ES-I3 (cell line): ENCODE data around the gene ZNF780B.

Experiments used
- H3K36me3 ChIP-seq: 2 replicates; pipeline ENCODE4 v1.6.1; 2013; ENCODE audit warnings: mild to moderate bottlenecking, low read length, control low read depth, moderate library complexity; ENCODE audit not compliant: insufficient read depth
- H3K4me1 ChIP-seq: 2 replicates; pipeline ENCODE4 v1.6.1; 2013; ENCODE audit warnings: mild to moderate bottlenecking, control low read depth, low read length; ENCODE audit not compliant: insufficient read depth
- H3K9ac ChIP-seq: 2 replicates; pipeline ENCODE4 v1.6.1; 2013; ENCODE audit warnings: low read depth, mild to moderate bottlenecking, low read length, moderate library complexity
- H3K9me3 ChIP-seq: 2 replicates; pipeline ENCODE4 v1.6.1; 2013; ENCODE audit warnings: mild to moderate bottlenecking, low read length, moderate library complexity; ENCODE audit not compliant: control insufficient read depth, insufficient read depth

The ZNF780B gene

DNA sequence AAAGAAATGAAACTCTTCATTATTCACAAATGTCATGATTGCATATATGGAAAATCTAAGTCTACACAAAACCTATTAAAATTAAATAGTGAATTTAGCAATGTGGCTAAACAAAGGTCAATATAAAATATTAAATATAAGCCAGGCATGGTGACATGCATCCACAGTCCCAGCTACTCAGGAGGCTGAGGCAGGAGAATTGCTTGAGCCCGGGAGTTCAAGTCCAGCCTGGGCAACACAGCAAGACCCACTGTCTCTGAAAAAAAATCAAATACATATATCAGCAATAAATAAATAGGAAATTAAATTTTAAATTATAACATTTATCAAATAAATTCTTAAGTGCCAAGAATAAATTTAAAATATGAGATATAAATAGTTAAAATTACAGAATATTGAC is 73.1 kb downstream of the ZNF780B start:
- peaks cover 5% of the 10 kb centered on the region for H3K9me3 ChIP-seq
- peaks cover 19% of the 10 kb centered on the region for H3K36me3 ChIP-seq
- no peaks in the 10 kb centered on the region for H3K4me1 ChIP-seq
- no peak overlapping the region for H3K9ac ChIP-seq
